Transverse colon (tissue), 4 donors: Measurements from ENCODE around the gene INTS3. TPM values are rescaled to one million over a fixed set of nuclear protein-coding genes. Genes with fewer than 3 reads are reported as not detected.

ENCODE experiments used
- DNase-seq: peaks from one replicate; pipeline ENCODE4 v3.0.0-alpha.2; 2019
- H3K27ac ChIP-seq, 4 donors: fragments of 200-600 bp; sonication (generic); 2 replicates each; pipeline ENCODE4 v1.5.1; 2016 to 2018; ENCODE audit warnings: inconsistent platforms in 4 of 4
- H3K27me3 ChIP-seq: fragments of 200-600 bp; sonication (generic); 2 replicates; pipeline ENCODE4 v1.5.1; 2017; ENCODE audit warnings: inconsistent platforms
- H3K36me3 ChIP-seq, 4 donors: fragments of 200-600 bp; sonication (generic); 2 replicates each; pipeline ENCODE4 v1.5.1; 2017 to 2019; ENCODE audit warnings: inconsistent platforms in 4 of 4
- H3K4me1 ChIP-seq, 4 donors: fragments of 200-600 bp; sonication (generic); 2 replicates each; pipeline ENCODE4 v1.5.1; 2017 to 2020; ENCODE audit warnings: inconsistent platforms in 4 of 4
- H3K4me3 ChIP-seq, 4 donors: fragments of 200-600 bp; sonication (generic); 1 replicate in 1 of 4; 2 replicates in 3 of 4; pipeline versions ENCODE4 v1.5.1 to v1.6.1; 2017 to 2019; ENCODE audit warnings: inconsistent platforms in 4 of 4
- H3K9me3 ChIP-seq, 2 donors: fragments of 200-600 bp; sonication (generic); 2 replicates each; pipeline ENCODE4 v1.5.1; 2017 to 2019; ENCODE audit warnings: inconsistent platforms in 2 of 2
- EP300 ChIP-seq: sonication (generic); formaldehyde crosslinking; IDR thresholded peaks from one replicate; pipeline ENCODE4 v1.6.1; 2017; ENCODE audit warnings: antibody characterized with exemption, low read depth
- POLR2A ChIP-seq: fragments of 450-650 bp; IDR thresholded peaks from one replicate; pipeline ENCODE4 v1.6.1; 2016; ENCODE audit warnings: antibody characterized with exemption, mild to moderate bottlenecking, moderate library complexity
- POLR2AphosphoS5 ChIP-seq, 3 donors: sonication (generic); formaldehyde crosslinking; IDR thresholded peaks; one replicate each; pipeline ENCODE4 v1.6.1; 2016; ENCODE audit warnings: antibody characterized with exemption in 3 of 3
- WGBS, 2 donors: methylation state at CpG; one replicate each; pipeline ENCODE4 v1.1.5; 2018; ENCODE audit warnings: low coverage in 1 of 2; 5-methylcytosine and 5-hydroxymethylcytosine counted together
- in situ Hi-C, 4 donors: fragments of 200-750 bp; cut with MboI; loops; one replicate each; pipeline versions ENCODE4 v1.15.0 to v1.15.1; 2017; ENCODE audit warnings: low sequenced_read_pairs in 3 of 4, low pct_ligation_motif_present in 1 of 4, low pct_unique_long_range_greater_than_20kb in 1 of 4
- intact Hi-C: fragments of 100-400 bp; cut with DNase I; formaldehyde crosslinking; loops from one replicate; pipeline ENCODE4 v1.15.1; 2023; ENCODE audit warnings: low total_unique reads
- total RNA-seq, 4 donors: library from RNA; depleted of rRNA; stranded (reverse); fragments of >200 nt; gene quantifications; one replicate each; pipeline ENCODE4 v1.1.0, GENCODE V29; 2016
- TF ChIP-seq, protein P1 (sequence below), 5 experiments: fragments of 200-600 bp in 3 of 5; fragments of 450-650 bp in 2 of 5; sonication (generic) in 3 of 5; IDR thresholded peaks; 1 replicate in 2 of 5; 2 replicates in 3 of 5; pipeline ENCODE4 v1.5.1; 2016 to 2017; ENCODE audit warnings: antibody characterized with exemption in 5 of 5, inconsistent platforms in 3 of 5, mild to moderate bottlenecking in 2 of 5, moderate library complexity in 1 of 5

The INTS3 gene
- total RNA-seq, 4 donors from 2014 or later, result 26.1 to 35.6 (median 28.0) TPM

- intact Hi-C loops, result no loop called here
These were observed 73.3 kb downstream of the INTS3 start for GRCh38 chr1:153801028-153801625.

DNA sequence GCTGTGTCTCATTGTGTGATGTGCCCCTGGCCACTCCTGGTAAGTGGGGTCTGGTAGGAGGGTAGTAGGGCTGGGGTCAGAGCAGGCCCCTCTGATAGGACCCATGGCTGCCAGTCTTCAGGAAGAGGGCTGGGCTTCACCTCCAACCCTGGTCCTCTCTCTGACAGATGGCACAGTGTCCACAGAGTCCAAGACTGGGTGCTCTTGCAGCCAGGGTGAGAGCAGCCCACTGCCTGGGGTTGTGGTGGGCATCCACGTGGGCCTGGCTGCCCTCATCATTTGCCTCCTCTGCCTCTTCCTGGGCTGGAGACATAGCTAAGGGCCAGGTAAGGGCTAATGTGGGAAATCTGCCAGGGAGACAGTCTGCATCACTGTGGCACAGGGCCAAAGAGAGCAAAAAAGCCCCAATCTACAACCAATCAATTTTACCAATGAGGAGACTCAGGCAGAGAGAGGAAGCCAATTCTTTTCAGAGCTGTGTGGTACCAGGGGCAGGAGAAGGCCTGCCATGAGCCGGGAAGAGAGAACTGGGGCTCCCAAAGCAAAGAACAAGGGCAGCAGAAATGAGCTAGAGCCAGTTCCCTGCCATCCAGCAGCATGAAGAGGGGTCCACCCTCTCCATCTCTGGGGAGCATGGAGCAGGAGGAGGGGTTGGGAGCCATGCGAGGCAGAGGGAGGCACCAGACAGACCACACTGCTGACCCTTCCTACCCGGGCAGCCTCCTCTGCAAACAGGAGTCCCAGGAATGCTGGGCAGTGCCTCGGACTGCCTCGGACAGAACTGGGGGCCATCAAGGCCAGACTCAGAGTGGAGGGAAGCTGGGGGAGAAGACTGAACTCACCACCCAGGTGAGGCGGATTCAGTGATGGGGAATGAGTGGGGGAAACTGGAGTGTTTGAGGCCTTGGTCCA lies 74.2 kb downstream of the INTS3 start:
- in situ Hi-C loops (loop anchor here (5.0 to 25.0 kb wide), 3 partner anchors 110 to 180 kb away; partner anchors contain the start of genes DENND4B (in 2 of the 4) and GATAD2B (in 1 of the 4)), intact Hi-C loops (no loop called here)
- H3K27me3 ChIP-seq, result no peaks in the 10 kb centered on the region
- H3K27ac ChIP-seq, result no peak overlapping the region
- 92% methylated on average over 7 of the region's 7 CpGs; no CpG with 5 or more reads in 1 of the 2 donors for WGBS, 2 donors
- no peak for TF ChIP-seq POLR2AphosphoS5 (IDR thresholded peaks at IDR 0.05)
- TF ChIP-seq EP300, result no peak
- no peak for TF ChIP-seq POLR2A
- TF ChIP-seq, protein P1, sequence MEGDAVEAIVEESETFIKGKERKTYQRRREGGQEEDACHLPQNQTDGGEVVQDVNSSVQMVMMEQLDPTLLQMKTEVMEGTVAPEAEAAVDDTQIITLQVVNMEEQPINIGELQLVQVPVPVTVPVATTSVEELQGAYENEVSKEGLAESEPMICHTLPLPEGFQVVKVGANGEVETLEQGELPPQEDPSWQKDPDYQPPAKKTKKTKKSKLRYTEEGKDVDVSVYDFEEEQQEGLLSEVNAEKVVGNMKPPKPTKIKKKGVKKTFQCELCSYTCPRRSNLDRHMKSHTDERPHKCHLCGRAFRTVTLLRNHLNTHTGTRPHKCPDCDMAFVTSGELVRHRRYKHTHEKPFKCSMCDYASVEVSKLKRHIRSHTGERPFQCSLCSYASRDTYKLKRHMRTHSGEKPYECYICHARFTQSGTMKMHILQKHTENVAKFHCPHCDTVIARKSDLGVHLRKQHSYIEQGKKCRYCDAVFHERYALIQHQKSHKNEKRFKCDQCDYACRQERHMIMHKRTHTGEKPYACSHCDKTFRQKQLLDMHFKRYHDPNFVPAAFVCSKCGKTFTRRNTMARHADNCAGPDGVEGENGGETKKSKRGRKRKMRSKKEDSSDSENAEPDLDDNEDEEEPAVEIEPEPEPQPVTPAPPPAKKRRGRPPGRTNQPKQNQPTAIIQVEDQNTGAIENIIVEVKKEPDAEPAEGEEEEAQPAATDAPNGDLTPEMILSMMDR (IDR thresholded peaks at IDR 0.05), result no peak
- H3K4me3 ChIP-seq, result no peak overlapping the region
- no peaks in the 10 kb centered on the region for H3K36me3 ChIP-seq
- DNase-seq, result no peak
- H3K9me3 ChIP-seq, result no peaks in the 10 kb centered on the region
- peaks cover 0 to 19% (median 5%) of the 10 kb centered on the region in 4 donors for H3K4me1 ChIP-seq

More at GRCh38 chr1:153801028-153801625, 73.3 kb downstream of the INTS3 start:
- H3K36me3 ChIP-seq, result no peaks in the 10 kb centered on the region
- no peak overlapping the region for H3K4me3 ChIP-seq
- WGBS, 2 donors, result 100% methylated on average over 1 to 6 of the region's 6 CpGs
- TF ChIP-seq POLR2AphosphoS5 (IDR thresholded peaks at IDR 0.05), result no peak
- TF ChIP-seq POLR2A, result no peak
- no peak for TF ChIP-seq EP300
- TF ChIP-seq, protein P1 (IDR thresholded peaks at IDR 0.05), result no peak
- in situ Hi-C loops, result loop anchor here (5.0 to 25.0 kb wide), 3 partner anchors 111 to 181 kb away; partner anchors contain the start of genes DENND4B (in 2 of the 4) and GATAD2B (in 1 of the 4)
- H3K27me3 ChIP-seq, result no peaks in the 10 kb centered on the region
- no peak overlapping the region for H3K27ac ChIP-seq
- peaks cover 0 to 17% (median 5%) of the 10 kb centered on the region in 4 donors for H3K4me1 ChIP-seq
- H3K9me3 ChIP-seq, result no peaks in the 10 kb centered on the region
- no peak for DNase-seq

DNA sequence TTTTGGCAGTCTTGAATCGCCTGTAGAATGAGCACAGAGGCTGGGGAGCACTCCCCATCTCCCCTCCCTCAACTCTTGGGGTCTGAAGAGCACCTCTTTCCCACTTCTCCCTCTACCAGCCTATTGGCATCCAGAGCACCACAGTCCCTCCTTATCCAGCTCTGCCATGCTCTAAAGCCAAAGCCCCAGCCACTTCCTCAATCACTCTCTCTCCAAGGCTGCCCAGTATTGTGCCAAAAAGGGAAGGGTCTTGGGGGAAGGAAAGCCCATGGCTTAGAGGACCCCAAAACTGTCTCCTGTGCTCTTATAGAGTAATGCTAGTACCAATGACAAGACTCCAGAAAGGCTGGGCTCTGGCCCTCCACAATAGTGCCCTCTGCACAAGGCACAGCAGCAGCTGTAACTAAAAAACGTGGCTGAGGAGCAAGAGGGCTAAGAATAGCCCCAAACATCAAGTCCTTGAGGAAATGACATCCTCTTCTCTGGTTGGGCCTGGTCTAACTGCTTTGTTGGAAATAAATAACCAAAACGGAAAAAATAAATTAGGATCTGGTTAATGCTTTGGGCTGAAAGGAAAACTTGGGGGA lies 75.7 kb downstream of the INTS3 start:
- no peak for TF ChIP-seq POLR2A
- no peak for TF ChIP-seq EP300
- no peak for TF ChIP-seq POLR2AphosphoS5 (IDR thresholded peaks at IDR 0.05)
- TF ChIP-seq, protein P1 (IDR thresholded peaks at IDR 0.05), result no peak
- in situ Hi-C loops, result loop anchor here (5.0 to 25.0 kb wide), 3 partner anchors 109 to 179 kb away; partner anchors contain the start of genes DENND4B (in 2 of the 4) and GATAD2B (in 1 of the 4)

More for the DNA sequence above, 75.7 kb downstream of the INTS3 start:
- no peak for DNase-seq
- H3K36me3 ChIP-seq, result peaks cover 0 to 4% (median 0%) of the 10 kb centered on the region in 4 donors
- H3K9me3 ChIP-seq, result no peaks in the 10 kb centered on the region
- intact Hi-C loops, result no loop called here
- peaks cover 0 to 16% (median 3%) of the 10 kb centered on the region in 4 donors for H3K4me1 ChIP-seq
- no peak overlapping the region for H3K27ac ChIP-seq
- no peaks in the 10 kb centered on the region for H3K27me3 ChIP-seq
- H3K4me3 ChIP-seq, result no peak overlapping the region
- 68 to 80% methylated on average over 3 of the region's 3 CpGs for WGBS, 2 donors
